GM18511 (cell line): ENCODE measurements around the gene C19orf12.

Source experiments
- ATAC-seq: cut with Tn5 transposase; IDR thresholded peaks from one replicate; pipeline ENCODE4 v1.9.1; 2021; ENCODE audit warnings: mild to moderate bottlenecking, moderate library complexity; ENCODE audit not compliant: unreplicated experiment

C19orf12 gene

DNA sequence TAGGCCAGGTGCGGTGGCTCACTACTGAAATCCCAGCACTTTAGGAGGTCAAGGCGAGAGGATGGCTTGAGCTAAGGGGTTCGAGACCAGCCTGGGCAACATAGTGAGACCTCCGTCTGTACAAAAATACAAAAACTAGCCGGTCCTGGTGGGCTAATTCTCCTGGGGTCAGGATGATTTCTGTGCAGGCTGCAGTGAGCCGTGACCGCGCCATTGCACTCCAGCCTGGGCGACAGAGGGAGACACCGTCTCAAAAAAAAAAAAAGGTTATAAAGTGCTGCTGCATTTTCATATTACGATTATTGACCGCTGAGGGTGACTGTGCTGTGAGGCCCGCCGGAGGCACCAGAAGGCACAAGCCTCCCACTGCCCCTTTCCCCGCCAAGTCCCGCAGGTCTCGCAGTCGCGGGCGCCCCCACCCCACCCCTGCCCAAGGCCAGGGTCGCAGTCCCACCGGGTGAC lies 50.3 kb downstream of the C19orf12 start:
- ATAC-seq: peak; percentile 44

DNA sequence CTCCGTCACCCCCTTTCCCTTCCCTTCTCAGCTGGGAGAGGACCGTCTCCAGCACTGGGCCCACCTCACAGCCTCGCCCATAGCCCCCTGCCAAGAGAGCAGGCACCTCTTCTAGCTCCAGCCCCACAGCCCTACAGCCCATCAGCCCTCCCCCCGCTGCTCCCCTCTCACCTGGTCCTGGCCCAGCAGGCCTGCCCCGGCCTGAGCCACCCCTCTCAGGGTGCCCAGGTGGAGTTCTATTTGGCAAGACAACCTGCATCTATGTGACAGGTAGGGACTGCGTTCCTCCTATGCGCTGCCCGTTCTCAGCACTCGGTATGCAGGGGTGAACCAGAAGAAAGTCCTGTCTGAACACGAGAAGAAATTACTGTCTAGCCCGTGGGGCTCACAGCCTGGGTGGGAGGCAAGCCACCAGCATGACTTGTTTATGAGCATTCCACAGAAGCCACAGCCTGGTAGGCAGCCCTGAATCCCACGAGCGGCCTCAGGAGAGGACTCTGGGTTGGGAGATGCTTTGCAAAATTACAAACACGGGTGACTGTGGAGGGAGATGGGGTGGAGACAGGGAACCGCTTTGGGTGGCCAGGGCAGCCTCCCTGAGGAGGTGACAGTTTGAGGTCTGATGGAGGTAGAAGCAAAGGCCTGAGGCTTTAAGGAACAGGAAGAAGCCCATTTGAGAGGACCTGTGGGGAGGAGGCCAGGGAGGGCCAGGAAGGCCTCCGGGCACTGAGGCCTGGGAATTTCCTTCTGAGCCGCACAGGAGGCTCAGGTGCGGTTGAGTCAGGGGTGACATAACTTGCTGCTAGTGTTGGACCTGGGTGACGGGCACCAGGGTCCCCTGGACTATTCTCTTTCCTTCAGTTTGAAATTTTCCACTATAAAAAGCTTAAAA lies 51.0 kb downstream of the C19orf12 start:
- no peak for ATAC-seq

DNA sequence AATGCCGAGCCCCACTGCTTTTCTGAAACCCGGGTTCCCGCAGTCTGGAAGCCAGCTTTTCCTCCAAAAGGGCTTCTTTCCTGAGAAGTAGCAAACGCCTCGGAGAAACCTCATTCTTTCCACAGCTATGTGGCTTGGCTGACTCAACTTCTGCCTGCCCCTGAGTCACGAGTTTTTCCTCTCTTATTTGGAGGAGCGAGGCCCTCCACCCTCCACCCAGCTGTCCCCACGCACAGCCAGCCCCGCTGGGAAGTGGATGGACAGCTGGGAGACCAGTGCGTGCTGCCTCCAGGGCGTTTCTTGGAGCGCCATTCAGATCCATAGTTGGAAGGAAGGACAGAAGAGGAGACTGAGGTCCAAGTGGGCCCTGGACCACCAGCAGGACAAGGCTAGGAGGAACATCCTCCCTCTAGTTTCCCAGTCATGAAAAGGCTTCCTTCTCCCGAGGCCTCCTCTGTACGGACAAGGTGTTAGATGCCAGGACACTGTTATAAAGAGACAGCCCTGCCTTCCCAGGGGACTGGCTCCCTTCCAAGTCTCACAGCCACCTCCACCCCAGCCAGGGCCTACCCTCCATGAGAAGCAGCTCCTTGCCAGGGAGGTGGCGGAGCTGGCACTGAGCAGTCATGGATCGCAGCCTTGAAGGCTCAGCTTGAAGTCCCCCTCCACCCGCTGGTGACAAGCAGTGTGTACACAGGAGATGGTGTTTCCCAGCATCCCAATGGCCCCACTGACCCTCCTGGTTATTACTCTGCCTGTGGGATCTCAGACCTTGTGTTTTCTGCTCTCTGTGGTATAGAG lies 52.3 kb downstream of the C19orf12 start:
- ATAC-seq: no peak

DNA sequence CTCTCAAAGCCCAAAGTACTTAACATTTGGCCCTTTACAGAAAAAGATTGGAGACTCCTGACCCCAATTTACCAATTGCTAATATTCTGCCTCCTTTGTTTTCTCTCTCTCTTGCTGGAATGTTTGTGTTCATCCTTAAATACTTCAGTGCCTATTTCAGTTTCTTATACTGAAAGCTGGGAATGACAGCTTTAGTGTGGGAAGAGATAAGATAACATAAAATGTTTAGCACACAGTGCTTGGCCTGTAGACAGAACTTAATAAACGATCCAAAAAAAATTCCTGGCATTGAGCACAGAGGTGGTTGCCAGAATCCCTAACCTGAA lies 52.8 kb downstream of the C19orf12 start:
- no peak for ATAC-seq

DNA sequence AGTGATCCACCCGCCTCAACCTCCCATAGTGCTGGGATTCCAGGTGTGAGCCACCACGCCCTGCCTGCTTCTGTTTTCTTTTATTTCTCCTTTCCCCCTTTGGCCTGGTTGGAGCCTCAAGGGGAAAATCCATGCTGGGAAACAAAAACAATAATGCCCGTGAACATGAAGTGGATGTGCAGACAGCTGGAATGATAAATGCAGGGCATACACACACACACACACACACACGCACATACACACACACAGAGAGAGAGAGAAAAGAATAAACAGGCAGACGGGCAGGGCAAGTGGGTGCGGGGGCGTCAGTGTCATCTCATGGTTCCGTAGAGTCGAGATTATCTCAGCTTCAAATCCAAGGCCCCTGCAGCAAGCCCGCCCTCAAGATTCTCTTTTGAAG lies 54.2 kb downstream of the C19orf12 start:
- no peak for ATAC-seq

DNA sequence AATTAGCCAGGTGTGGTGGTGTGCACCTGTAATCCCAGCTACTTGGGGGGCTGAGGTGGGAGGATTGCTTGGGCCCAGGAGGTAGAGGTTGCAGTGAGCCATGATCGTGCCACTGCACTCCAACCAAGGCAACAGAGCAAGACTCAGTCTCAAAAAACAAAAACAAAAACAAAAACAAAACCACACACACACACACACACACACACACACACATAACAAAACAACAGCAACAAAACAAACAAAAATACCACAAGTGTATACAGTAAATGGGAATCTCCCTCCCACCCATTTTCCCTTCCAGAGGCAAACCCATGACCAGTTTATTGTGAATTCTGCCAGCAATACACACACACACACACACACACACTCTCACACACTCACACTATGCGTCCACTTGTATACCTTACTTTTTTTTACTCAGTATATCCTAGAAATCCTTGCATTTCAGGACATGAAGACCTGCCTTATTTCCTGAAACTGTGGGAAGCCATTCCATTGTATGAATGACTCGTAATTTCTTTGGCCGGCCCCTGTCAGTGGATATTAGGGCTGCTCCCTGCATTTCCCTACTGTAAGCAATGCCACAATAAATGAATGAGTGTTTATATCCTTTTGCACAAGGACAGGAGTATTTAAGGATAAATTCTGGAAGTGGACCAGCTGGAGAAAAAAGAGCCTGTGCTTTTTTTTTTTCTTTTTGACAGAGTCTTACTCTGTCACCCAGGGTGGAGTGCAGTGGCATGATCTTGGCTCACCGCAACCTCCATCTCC lies 56.7 kb downstream of the C19orf12 start:
- no peak for ATAC-seq

DNA sequence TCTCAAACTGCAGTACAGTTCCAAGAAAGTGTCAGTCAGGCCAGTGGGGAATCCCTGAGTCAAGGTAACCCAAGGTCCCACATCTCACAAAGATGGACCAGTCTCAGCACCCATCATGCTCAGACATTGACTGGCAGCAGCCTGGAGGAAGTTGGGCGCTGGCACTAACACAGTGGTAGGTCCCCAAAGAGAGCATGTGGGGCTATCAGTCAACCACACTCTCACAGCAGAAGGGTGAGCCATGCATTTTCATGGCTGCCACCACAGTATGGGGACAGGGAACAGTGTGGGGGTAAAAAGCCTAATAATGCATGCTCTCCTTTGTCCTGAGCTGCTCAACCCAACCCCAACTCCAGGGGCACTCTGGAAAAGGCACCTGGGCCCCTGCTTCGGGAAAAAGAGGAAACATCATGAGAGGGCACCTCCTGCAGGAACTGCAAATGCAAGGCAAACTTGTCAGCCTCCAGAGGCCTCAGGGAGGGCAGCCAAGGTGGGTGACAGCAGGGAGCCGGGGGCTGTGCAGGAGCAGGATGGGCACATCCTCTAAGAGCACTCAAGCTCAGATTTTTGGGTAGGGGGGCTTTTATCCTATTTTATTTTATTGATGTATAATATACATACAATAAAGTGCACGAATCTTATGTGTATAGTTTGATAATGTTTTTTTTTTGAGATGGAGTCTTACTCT lies 59.3 kb downstream of the C19orf12 start:
- no peak for ATAC-seq

DNA sequence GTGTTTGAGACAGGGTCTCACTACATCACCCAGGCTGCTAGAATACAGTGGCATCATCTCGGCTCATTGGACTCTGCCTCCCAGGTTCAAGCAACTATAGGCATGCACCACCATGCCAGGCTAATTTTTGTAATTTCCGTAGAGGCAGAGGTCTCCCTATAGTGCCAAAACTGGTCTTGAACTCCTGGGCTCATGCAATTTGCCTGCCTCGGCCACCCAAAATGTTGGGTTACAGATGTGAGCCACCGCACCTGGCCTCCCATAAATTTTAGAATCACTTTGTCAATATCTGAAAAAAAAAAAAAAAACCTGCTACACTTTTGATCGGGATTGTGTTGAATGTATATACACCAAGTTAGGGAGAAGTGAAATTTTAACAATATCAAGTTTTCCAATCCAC lies 61.7 kb downstream of the C19orf12 start:
- no peak for ATAC-seq

DNA sequence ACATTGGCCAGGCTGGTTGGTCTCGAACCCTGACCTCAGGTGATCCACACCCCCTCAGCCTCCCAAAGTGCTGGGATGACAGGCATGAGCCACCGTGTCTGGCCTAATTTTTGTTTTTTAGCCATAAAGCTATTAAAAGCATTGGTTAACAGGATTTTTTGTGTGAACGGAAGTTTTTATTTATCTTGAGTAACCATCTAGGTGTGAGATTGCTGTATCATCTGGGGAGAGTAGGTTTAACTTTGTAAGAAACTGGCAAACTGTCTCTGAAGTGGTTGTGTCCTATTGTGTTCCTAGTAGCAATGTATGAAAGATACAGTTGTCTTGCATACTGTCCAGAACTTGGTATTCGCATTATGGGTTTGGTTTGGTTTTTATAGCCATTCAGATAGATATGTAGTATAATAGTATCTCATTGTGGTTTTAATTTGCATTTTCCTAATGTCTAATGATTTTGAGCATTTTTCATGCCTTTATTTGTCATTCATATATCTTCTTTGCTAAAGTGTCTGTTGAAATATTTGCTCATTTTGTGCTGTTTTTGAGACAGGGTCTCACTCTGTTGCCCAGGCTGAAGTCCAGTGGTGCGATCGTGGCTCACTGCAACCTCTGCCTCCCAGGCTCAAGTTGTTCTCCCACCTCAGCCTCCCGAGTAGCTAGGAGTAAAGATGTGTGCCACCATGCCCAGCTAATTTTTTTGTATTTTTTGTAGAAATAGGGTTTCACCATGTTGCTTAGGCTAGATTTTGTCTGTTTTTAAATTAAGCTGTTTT lies 63.3 kb downstream of the C19orf12 start:
- ATAC-seq: no peak

DNA sequence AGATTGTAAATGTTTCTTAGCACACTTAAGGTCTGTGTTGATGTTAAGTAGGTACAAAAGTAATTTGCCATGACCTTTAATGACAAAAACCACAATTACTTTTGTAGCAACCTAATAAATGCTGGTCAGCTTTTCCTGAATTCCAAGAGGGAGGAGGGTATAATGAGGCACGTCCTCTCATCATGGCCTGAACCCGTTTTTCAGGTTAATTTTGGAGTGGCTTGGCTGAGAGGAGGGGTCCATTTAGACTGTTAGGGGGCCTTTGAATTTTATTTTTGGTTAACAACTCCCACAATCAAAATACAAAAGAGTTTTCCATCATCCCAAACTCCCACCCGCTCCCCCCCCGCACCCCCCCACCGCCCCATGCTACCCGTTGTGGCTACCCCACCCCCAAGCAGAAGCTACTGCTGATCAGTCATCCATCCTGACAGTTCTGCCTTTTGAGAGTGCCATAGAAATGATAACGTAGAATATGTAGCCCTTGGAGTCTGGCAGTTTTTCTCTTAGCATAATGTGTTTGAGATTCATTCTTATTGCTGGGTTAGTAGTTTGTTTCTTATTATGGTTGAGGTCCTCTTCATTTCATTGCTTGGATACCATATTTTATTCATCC lies 64.2 kb downstream of the C19orf12 start:
- no peak for ATAC-seq
